GM18498 (cell line): ENCODE results near the gene ISCU.

Experiments
- ATAC-seq: cut with Tn5 transposase; IDR thresholded peaks from one replicate; pipeline ENCODE4 v1.9.1; 2021; ENCODE audit warnings: mild to moderate bottlenecking, moderate library complexity; ENCODE audit not compliant: unreplicated experiment

Gene ISCU

DNA sequence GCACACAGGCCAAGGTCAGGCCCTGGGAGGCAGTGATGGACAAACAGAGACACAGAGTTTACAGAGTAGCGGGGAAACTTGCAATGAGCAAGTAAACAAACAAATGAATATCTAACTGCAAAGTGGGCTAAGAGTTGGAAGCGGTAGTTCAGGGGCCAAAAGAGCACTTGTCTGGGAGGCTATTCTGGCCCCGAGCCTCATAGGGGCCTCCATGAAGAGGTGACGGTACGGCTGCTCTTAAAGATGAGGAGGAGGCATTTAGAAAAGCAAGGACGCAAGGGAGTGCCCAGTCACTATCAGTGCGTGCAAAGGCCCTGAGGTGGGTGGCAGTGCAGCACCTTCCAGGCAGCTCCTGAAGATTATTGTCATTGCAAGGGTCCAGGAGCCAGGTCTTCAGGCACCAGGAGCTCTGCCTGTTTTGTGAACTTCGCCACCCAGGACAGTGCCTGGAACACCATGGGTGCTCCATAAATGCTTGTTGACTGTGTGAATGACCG lies 39.9 kb downstream of the ISCU start:
- no peak for ATAC-seq

DNA sequence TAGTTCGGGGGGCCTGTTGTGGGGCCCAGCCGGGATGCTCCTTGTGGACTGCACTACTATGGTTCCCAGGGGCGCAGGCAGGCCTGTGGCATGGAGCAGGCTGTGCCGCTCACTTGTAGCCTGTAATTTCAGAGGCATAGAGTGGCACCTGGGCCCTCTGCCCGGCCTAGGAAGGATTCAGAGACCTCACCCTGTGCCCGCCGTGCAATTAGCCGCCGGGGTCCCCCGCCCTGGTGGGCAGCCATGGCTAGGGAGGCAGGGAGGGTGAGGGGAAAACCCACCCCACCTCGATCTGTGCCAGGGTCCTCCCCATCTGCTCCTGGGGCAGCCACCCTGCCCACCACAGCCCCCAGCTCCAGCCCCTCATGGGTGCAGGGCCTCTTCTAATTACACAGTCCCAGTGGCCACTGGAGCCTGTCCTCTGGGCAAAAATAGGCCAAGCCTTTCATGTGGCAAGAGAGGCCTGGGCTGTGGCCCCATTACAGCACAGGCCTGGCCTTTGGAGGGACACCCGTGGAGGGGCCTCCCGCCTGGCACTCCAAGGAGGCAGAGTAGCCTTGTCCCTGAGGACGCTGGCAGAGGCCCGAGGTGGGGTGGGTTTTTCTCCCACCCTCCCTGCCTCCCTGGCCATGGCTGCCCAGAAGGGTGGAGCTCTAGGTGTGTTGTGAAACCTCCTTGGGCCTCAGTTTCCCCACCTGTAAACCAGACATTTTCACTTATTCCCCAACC lies 40.7 kb downstream of the ISCU start:
- ATAC-seq: no peak

DNA sequence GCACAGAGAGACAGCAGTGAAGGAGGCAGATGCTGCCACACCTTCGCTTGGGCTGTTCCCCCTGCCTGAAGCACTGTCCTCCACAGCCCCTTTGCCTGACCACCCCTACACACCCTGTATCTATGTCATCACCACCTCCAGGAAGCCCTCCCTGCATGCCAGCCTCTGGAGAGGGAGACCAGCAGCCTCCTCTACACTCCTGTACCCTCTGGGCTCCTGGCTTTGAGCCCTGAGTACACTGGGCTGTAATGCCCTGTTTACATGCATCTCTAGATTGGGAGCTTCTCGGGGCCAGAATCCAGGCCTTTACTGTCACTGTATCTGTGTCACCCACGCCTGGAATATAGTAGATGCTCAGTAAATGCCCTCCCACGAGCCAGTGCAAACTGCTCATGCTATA lies 41.3 kb downstream of the ISCU start:
- ATAC-seq: no peak

DNA sequence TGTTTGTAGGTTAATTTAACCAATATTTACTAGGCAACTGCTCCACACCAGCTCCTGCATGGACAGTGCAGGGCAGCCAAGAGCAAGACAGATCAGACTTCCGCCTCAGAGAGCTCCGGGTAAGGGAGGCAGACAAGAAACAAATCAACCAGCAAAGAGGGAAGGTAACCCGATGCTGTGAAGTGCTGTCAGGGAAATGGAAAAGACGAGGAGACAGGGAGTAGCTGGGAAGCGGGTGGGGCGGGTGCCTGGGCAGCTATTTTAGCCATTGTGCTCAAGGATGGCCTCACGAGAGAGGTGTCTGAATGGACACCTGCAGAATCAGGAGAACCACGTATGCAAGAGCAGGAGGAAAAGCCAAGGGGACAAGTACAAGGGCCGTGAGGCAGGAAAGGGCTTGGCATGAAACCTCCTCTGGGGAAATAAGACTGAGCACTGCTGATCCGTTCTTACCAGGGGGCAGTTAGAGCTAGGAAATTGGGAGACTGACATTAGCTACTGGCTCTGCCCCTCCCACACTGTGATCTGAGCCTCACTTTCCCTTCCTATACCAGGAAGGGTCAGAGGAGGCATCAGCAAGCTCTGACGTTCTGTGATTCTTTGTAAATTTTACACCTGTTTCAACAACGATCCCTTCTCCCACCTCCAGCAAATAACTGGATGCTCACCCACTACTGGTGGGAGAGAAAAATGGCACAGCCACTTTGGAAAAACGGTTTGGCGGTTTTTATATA lies 42.0 kb downstream of the ISCU start:
- no peak for ATAC-seq

DNA sequence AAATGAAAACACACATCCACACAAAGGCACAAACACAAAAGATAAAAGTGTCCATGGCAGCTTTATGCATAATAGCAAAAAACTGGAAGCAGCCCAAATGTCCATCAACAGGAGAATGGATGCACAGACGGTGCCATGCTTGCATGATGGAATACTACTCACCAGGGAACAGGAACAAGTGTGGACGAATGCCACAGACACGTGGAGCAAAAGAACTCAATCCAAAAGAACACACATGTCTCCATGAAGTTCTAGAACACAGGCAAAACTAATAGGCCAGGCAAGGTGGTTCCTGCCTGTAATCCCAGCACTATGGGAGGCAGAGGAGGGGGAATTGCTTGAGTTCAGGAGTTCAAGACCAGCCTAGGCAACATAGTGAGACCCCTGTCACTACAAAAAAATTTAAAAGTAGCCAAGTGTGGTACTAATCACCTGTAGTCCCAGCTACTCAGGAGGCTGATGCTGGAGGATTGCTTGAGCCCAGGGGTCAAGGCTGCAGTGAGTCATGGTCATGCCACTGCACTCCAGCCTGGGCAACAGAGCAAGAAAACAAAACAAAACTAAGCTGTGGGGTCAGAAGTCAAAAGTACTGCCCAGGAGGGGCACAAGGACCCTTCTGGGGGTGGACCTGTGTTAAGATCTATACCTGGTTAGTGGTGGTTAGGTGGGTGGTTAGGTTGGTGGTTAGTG lies 42.7 kb downstream of the ISCU start:
- ATAC-seq: no peak

DNA sequence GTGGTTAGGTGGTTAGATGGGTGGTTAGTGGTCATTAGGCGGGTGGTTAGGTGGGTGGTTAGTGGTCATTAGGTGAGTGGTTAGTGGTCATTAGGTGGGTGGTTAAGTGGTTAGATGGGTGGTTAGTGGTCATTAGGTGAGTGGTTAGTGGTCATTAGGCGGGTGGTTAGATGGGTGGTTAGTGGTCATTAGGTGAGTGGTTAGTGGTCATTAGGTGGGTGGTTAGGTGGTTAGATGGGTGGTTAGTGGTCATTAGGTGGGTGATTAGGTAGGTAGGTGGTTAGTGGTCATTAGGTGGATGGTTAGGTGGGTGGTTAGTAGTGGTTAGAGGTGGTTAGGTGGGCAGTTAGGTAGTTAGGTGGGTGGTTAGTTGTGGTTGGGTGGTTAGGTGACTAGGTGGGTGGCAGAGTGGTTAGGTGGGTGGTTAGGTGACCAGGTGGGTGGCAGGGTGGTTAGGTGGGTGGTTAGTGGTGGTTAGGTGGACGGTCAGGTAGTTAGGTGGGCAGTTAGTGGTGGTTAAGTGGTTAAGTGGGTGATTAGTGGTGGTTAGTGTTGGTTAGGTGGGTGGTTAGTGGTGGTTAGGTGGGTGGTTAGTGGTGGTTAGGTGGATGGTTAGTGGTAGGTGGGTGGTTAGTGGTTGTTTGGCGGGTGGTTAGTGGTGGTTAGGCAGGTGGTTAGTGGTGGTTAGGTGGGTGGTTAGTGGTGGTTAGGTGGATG lies 43.5 kb downstream of the ISCU start:
- no peak for ATAC-seq

DNA sequence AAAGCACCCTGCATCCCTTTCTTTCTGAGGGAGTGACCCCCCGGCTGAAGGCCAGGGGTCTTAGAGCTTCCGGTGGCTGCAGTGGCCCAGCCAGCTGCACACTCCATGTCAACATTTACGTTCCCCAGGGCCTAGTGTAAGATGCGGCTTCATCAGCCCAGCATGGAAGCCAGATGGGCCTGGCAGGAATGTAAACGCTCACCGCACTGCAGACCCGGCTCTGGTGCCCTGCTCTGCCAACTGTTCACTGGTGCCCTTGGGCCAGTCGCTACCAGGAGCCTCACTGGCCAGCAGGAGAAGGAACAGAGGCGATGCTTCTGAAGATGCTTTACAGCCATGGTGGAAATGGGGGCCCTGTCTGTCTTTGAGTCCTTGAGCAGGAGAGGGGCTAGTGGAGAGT lies 44.1 kb downstream of the ISCU start:
- no peak for ATAC-seq

DNA sequence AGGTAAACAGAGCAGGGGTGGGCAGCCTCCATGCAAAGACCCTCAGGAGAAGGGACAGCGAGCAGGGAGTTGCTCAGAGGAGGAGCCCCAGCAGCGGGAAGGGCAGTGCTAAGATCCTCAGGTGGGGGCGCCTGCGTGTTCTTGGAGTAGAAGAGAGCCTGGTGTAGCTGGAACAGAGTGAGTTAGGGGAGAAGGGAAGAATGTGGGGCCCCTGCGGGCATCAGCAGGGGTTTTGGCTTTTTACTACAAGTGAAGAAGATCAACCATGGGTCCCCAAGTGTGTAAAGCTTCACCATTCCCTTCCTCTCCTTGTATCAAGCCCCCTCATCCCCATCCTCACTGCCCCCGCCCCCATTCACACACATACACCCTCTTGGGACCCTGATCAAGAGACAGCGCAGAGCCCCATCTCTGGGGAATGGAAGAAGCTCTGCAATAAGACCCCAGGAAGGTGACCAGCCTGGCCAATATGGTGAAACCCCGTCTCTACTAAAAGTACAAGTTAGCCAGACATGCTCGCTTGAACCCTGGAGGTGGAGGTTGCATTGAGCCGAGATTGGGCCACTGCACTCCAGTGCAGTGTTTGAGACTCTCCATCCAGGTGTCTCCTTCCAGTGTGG lies 45.7 kb downstream of the ISCU start:
- ATAC-seq: no peak

DNA sequence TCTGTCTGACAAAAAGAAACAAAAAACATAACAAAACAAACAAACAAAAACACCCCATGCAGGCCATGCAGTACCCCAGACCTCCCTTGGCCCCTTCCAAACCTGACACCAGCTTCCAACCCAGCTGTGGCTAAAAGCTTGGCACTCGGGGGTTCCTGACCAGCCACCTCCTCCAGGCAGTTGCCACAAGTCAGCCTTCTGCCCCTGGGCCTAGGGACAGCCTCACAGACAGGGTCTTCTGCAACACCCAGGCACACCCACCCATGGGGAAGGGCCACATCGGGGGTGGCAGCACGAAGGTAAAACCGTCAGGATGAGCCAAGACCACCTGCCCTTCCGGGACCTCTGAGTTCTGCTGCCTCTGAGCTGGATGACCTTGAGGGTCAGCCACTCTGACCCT lies 46.2 kb downstream of the ISCU start:
- no peak for ATAC-seq

DNA sequence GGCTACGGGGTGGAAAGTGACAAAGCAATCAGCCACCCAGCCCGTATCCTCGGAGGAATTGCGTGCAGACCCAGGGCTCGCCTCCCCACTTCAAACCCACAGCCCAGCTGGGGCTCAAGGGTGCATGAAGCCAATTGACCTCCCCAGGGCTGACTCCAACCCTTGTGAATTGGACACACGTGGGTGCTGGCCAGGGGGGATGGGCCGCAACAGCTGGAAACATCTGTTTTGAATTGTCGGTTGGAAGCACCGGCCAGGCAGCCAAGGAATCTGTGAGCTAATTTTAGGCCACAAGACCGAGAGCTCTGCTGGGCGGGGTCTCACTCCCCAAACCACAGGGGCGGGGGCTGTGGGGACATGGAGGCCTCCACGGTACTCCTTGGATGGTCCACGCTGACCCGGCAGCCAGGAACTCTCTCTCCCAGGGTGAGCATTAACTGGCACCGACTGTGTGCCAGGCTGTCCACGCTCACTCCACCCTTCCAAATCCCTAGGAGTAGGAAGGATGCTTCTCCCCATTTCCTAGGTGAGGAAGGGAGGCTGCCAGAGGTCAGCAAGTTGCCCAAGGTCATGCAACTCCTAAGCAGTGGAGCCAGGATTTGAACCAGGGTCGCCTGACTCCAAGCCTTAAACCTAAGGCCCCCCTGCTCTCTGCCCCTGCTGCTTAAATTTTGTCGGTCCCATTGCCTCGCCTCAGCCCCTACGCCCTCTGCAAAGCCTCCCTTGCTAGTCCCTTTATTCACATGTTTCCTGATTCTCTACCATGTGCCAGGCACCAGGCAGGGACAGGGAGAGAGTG lies 47.3 kb downstream of the ISCU start:
- no peak for ATAC-seq

DNA sequence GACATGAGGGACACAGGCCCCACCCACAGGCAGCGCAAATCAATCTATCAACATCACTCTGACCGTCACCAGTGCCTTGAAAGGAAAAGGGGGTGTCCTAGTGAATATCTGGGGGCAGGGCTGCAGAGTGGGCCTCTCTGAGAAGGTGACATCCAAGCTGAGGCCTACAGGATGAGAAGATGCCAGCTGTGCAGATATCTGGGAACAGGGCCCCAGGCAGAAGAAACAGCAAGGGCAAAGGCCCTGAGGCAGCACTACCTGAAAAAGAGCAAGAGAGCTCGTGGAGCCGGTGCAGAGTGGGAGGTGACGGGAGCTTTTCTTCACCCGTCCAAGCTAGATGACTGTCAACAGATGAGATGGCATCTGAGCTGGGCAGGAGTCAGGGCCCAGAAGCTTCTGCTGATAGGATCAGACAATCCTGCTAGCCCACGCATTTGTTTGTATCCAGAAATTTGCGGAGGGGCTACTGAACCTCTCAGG lies 48.0 kb downstream of the ISCU start:
- no peak for ATAC-seq

DNA sequence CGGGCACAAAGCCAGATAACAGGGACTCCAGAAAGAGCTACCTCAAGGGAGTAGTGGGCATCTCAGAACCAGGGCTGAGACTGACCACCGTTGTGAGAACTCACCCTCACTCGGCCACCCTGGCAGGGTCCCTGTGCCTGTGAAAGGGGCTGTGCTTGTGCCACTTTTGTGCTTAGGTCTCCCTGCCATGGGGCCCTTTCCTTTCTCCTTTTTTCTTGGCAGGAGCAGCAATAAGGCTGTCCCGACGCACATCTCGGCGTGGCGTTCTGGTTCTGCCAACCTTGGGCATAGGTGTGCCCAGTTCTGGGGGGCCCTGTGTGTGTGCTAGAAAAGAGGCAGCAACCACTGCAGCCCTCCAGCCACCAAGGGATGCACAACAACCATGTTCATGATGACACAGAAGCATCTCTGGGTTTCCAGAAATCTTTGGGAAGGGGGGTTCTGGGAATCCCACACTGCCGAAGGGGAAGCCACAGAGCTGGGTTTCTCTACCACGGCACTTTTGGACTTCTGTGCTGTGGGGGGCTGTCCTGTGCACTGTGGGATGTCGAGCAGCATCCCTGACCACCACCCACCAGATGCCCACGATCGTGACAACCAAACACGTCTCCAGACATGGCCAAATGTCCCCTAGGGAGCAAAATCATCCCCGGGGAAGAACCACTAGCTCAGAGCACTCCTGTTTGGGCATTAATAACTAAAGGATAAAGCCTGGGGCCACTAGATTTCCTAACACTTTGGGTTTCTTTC lies 48.6 kb downstream of the ISCU start:
- ATAC-seq: no peak

DNA sequence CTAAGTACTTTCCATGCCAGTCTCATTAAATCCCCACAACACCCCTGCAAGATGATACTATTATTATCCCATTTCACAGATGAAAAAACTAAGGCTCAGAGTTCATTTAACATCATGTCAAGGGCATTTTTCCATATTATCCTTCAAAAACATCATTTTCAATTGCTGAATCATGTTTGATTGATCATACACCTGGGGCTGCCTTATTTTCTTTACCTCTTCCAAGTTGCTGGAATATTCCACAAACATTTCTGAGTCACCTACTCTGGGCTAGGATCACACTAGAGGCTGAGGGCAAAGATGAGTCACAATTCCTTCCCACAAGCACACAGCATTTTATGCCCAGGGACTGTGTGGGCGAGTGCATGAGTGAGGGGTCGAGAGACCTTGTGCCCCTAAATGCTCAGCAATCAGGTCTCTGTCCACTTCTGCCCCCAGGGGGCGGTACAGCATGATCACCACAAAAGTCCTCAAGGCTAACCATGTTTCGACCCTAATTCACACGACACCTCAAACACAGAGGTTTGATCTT lies 49.6 kb downstream of the ISCU start:
- ATAC-seq: no peak

DNA sequence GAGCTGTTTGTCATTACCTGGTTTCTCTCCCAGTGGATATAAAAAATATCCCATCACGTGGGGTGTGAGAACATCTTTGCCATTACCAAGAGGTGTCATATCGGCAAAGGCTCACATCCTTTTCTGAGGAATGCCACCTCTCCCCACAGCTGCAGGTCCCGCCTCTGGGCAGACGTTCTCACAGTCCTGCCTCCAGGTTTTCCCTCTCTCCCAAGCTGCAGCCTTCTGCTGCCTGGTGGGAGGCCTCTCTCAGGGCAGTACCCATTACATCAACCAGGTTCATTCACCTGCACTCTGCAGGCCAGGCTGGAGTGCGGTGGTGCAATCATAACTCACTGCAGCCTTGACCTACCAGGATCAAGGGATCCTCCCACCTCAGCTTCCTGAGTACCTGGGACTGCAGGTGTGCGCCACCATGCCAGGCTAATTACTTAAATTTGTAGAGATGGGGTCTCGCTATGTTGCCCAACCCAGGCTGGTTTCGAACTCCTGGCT lies 50.4 kb downstream of the ISCU start:
- ATAC-seq: no peak

DNA sequence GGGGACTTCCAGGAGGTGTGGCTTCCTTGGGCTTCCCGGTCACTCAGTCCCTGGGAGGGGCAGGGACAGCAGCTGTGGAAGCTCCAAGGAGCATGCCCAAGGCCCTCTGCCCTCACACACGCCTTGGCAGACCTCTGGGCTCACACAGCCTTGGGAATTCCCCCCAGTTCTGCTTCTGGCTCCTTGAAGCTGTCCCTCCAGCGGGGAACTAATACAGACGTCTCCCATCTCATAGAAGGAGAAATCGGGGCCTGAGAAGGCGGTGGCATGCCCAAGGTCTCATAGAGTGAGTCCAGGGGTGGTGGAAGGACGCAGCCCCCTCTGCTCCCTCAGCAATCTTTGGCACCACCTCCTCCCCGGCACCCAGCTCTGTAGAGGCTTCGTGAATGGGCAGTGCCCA lies 51.2 kb downstream of the ISCU start:
- no peak for ATAC-seq

DNA sequence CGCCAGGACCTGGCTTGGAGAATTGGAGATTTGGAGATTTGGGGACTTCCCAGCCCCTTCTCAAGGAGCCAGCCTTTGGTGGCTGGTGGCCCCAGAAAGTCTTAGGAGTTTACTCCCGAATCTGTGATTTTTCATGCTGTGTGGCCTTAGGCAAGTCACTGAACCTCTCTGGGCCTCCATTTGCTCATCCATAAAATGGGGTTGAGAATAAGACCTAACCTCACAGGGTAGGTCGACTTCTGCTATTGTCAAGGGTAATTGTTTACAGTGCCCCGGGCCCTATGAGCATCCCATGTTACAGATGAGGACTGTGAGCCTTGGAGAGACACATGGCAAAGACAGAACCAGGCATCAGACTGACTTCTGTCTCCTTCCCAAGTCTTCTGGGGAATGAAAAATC lies 51.6 kb downstream of the ISCU start:
- no peak for ATAC-seq

DNA sequence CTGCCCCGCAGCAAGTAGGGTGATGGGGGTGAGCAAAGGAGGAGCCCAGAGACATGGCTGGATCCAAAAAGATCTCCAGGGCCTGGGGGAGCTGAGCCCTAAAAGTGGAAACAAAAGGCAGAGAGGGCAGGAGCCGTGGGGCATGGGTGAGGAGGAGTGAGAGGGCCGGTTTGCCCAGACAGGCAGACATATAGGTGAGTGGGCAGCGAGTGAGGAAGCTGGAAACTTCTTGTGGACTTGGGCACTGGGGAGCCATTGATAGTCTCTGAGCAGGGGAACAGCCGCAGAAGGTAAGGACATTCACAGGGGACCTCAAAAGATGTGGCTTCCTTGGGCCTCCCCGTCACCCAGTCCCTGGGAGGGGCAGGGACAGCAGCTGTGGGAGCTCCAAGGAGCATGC lies 52.2 kb downstream of the ISCU start:
- no peak for ATAC-seq

DNA sequence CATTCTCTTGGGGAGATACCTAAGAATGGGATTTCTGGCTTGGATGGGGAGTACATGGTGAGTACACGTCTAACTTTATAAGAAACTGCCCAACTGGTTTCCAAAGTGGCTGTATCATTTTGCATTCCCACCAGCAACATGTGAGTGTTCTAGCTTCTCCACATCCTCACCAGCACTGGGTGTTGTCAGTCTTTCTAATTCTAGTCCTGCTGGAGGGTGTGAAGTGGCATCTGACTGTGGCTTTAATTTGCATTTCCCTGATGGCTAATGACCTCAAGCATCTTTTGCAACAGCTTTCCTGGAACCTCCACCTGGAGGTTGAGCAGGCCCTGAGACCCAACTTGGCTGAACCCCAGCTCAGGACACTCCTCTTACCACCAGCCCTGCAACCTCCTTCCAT lies 53.5 kb downstream of the ISCU start:
- no peak for ATAC-seq

DNA sequence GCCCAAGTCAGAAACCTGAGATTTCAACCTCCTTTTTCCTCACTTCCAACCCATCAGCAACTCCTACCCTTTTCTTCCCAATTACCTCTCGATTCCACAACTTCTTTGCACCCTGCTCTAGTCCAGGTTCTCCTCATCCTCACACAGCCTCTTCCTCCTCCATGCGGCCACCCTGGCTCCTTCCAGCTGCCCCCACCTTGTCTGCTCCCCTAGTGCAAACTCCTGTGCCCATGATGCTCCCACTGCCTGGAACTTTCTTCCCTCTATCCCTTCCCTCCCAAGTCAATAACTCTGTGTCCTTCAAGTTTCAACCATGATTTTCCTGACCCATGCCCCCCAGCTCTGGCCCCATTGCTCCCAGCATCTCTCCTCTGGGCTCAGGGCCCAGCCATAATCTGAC lies 54.0 kb downstream of the ISCU start:
- ATAC-seq: no peak
